Measurements from ENCODE around the gene ZG16. TPM values are rescaled to one million over a fixed set of nuclear protein-coding genes. Genes with fewer than 3 reads are reported as not detected.
A peak's percentile ranks its signal among the peaks of the same experiment; 100 is the strongest.

The ZG16 gene
- total RNA-seq, 1 donor from 2014 or later = not detected

DNA sequence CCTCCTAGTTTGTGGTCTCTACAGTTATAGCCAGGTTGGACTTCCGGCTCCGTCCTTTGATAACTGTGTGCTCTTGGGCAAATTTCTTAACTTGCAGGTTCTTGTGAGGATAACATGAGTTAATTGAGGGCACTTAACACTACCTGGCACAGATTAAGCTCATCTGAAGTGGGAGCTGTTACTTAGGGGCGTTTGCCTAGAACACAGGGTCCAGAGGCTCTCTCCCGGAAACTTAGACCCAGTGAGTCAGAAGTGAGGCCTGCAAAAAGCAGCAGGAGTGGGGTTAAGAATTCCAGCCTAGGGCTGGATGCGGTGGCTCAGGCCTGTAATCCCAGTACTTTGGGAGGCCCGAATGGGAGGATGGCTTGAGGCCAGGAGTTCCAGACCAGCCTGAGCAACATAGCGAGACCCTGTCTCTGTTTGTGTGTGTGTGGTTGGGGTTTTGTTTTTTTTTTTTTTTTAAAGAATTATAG is 43.6 kb downstream of the ZG16 start:
- Mint-ChIP-seq H3K27me3 (no peaks in the 10 kb centered on the region), H3K4me3 (ENCODE audit: low read depth) (no peak overlapping the region), H3K9me3 (ENCODE audit: low read depth) (no peaks in the 10 kb centered on the region), H3K36me3 (ENCODE audit: insufficient read depth) (peaks cover 15% of the 10 kb centered on the region), H3K4me1 (ENCODE audit: low read depth) (peaks cover 24% of the 10 kb centered on the region), H3K27ac (peak overlapping the region; percentile 37)
- TF ChIP-seq, protein P1, sequence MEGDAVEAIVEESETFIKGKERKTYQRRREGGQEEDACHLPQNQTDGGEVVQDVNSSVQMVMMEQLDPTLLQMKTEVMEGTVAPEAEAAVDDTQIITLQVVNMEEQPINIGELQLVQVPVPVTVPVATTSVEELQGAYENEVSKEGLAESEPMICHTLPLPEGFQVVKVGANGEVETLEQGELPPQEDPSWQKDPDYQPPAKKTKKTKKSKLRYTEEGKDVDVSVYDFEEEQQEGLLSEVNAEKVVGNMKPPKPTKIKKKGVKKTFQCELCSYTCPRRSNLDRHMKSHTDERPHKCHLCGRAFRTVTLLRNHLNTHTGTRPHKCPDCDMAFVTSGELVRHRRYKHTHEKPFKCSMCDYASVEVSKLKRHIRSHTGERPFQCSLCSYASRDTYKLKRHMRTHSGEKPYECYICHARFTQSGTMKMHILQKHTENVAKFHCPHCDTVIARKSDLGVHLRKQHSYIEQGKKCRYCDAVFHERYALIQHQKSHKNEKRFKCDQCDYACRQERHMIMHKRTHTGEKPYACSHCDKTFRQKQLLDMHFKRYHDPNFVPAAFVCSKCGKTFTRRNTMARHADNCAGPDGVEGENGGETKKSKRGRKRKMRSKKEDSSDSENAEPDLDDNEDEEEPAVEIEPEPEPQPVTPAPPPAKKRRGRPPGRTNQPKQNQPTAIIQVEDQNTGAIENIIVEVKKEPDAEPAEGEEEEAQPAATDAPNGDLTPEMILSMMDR (IDR thresholded peaks at IDR 0.05; ENCODE audit: unreplicated experiment) = no peak
- DNase-seq (ENCODE audit: low spot score, unreplicated experiment) = no peak

DNA sequence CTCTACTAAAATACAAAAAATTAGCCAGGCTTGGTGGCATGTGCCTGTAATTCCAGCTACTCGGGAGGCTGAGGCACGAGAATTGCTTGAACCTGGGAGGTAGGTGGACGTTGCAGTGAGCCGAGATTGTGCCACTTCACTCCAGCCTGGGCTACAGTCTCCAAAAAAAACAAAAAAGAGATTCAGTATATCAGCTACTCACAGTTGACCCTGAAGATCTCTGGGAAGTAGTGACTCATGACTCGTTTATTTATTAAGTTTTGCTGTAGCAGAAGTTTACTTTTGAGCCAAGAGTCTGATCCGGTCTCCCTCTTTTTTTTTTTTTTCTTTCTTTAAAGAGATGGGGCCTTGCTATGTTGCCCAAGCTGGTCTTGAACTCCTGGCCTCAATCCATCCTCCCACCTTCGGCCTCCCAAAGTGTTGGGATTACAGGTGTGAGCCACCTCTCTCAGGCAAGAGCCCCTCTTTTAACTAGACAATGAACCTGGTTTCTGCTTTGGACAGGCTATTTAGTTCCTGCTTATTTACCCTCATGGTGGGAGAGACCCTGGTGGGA is 46.6 kb downstream of the ZG16 start:
- TF ChIP-seq, protein P1 (IDR thresholded peaks at IDR 0.05; ENCODE audit: unreplicated experiment) = no peak
- no peak for DNase-seq (ENCODE audit: low spot score, unreplicated experiment)
- no peak overlapping the region for H3K4me3 Mint-ChIP-seq (ENCODE audit: low read depth)
- no peaks in the 10 kb centered on the region for H3K27me3 Mint-ChIP-seq
- no peaks in the 10 kb centered on the region for H3K9me3 Mint-ChIP-seq (ENCODE audit: low read depth)
- no peak overlapping the region for H3K27ac Mint-ChIP-seq
- H3K4me1 Mint-ChIP-seq (ENCODE audit: low read depth) = peaks cover 15% of the 10 kb centered on the region
- peaks cover 1% of the 10 kb centered on the region for H3K36me3 Mint-ChIP-seq (ENCODE audit: insufficient read depth)

DNA sequence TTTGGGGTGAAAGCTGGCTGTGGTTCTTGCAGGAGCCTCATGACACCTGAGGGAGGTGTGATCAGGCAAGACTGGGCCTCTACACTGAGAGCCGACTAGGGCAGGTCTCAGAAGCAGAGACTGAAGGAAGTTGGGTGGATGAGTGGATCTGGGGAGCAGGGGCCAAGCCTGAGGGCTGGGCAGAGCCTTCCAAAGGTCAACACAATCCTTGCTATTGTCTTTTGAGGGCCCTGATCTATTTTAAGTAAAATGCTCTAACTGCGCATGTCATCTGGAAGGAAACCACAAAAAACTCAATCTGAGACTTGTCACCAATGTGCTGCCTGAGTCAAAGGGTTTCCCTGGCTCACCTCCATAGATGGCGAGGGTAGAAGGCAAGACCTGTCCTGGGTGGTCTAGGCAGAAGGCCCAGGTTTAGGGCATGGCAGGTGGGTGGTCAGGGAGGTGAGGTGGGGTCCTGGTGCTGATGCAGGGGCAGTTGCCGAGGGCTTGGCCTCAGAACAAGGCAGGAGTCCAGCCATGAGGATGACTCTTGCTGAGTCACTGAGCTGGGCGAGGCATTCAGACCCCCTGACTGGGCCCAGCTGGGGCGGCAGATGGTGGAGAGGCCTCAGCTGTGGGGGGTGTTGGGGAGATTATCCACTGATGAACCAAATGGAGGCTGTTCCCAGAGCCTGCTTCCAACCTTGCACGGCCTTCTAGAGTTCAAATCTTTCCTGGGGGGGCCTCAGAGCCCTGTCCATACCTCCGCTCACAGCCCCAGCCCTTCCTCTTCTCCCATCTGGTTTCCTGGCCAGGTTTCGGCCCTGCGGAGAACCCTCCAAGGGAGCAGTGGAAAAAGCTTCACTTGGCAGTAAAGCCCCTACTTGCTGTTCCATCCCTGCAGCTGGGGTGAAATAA is 47.3 kb downstream of the ZG16 start:
- Mint-ChIP-seq H3K27me3 (no peaks in the 10 kb centered on the region), H3K4me1 (ENCODE audit: low read depth) (peaks cover 14% of the 10 kb centered on the region), H3K4me3 (ENCODE audit: low read depth) (no peak overlapping the region), H3K9me3 (ENCODE audit: low read depth) (no peaks in the 10 kb centered on the region), H3K27ac (peak overlapping the region; percentile 30), H3K36me3 (ENCODE audit: insufficient read depth) (no peaks in the 10 kb centered on the region)
- DNase-seq (ENCODE audit: low spot score, unreplicated experiment) = no peak
- TF ChIP-seq, protein P1 (IDR thresholded peaks at IDR 0.05; ENCODE audit: unreplicated experiment) = no peak

DNA sequence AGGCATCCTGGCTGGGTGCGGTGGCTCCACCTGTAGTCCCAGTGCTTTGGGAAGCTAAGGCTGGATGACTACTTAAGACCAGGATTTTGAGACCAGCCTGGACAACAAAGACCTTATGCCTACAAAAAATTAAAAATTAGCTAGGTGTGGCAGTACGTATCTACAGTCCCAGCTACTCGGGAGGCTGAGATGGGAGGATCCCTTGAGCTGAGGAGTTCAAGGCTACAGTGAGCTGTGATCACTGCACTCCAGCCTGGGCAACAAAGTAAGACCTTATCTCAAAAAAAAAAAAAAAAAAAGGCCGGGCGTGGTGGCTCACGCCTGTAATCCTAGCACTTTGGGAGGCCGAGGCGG is 48.3 kb downstream of the ZG16 start:
- Mint-ChIP-seq H3K36me3 (ENCODE audit: insufficient read depth) (no peaks in the 10 kb centered on the region), H3K4me3 (ENCODE audit: low read depth) (no peak overlapping the region), H3K9me3 (ENCODE audit: low read depth) (no peaks in the 10 kb centered on the region), H3K27me3 (no peaks in the 10 kb centered on the region), H3K27ac (no peak overlapping the region), H3K4me1 (ENCODE audit: low read depth) (peaks cover 8% of the 10 kb centered on the region)
- DNase-seq (ENCODE audit: low spot score, unreplicated experiment) = no peak
- TF ChIP-seq, protein P1 (IDR thresholded peaks at IDR 0.05; ENCODE audit: unreplicated experiment) = no peak

DNA sequence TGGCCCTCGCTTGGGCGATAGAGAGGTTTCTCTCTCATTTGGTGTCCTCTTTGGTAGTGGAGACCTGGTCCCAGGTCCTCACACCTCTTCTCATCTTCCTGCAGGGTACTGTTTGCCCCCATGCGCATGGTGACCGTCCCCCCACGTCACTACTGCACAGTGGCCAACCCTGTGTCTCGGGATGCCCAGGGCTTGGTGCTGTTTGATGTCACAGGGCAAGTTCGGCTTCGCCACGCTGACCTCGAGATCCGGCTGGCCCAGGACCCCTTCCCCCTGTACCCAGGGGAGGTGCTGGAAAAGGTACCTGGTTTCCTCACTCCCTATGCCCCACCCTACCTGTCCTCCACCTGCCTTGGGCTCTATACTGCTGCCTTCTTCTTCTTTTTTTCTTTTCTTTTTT is 52.7 kb downstream of the ZG16 start:
- H3K4me1 Mint-ChIP-seq (ENCODE audit: low read depth) = peaks cover 6% of the 10 kb centered on the region
- TF ChIP-seq, protein P1 (IDR thresholded peaks at IDR 0.05; ENCODE audit: unreplicated experiment) = no peak
- no peak overlapping the region for H3K4me3 Mint-ChIP-seq (ENCODE audit: low read depth)
- H3K36me3 Mint-ChIP-seq (ENCODE audit: insufficient read depth) = no peaks in the 10 kb centered on the region
- H3K27me3 Mint-ChIP-seq = no peaks in the 10 kb centered on the region
- DNase-seq (ENCODE audit: low spot score, unreplicated experiment) = no peak
- H3K9me3 Mint-ChIP-seq (ENCODE audit: low read depth) = no peaks in the 10 kb centered on the region
- no peak overlapping the region for H3K27ac Mint-ChIP-seq

Data from progenitor cell of endocrine pancreas (in vitro differentiated cells).